PC-3 (cell line): ENCODE results near the gene IKZF5. TPM values are rescaled to one million over a fixed set of nuclear protein-coding genes. Genes with fewer than 3 reads are reported as not detected.

Experiments used
- ATAC-seq: fragments of 200-7000 bp; cut with Tn5 transposase; 2 replicates; pipeline ENCODE4 v1.9.1; 2020; ENCODE audit warnings: mild to moderate bottlenecking, moderate library complexity
- BruUV-seq: library from RNA; stranded (reverse); fragments of 400-500 nt; replicated peaks from 2 replicates; lab custom pipeline; 2021; lab: Mats Ljungman, UMichigan
- CTCF ChIA-PET: fragments of 300-600 bp; sonication (Branson Sonifier 250); formaldehyde crosslinking; loops from one replicate; lab custom pipeline; 2022; ENCODE audit warnings: antibody characterized with exemption; lab: Charles Lee
- POLR2A ChIA-PET: fragments of 300-600 bp; sonication (Branson Sonifier 250); formaldehyde crosslinking; loops from one replicate; lab custom pipeline; 2022; ENCODE audit warnings: antibody characterized with exemption; ENCODE audit not compliant: unreplicated experiment; lab: Charles Lee
- DNase-seq: peaks from one replicate; pipeline ENCODE4 v3.0.0-alpha.2; 2015
- H2AFZ ChIP-seq: fragments of 300-600 bp; sonication (generic); 2 replicates; pipeline ENCODE4 v1.6.0; 2016; ENCODE audit warnings: antibody characterized with exemption, low read length
- H3F3A ChIP-seq: fragments of 300-600 bp; sonication (generic); one replicate; pipeline ENCODE4 v1.6.0; 2017; ENCODE audit warnings: antibody characterized with exemption, low read length, control low read depth, mild to moderate bottlenecking; ENCODE audit not compliant: unreplicated experiment
- H3K27ac ChIP-seq: fragments of 300-600 bp; sonication (generic); 2 replicates; pipeline ENCODE4 v1.5.1; 2016; ENCODE audit warnings: mild to moderate bottlenecking, low read length
- H3K27me3 ChIP-seq: fragments of 300-600 bp; sonication (generic); 2 replicates; pipeline ENCODE4 v1.6.1; 2016; ENCODE audit warnings: low read length, mixed read lengths
- H3K36me3 ChIP-seq: fragments of 300-600 bp; sonication (generic); 2 replicates; pipeline ENCODE4 v1.6.1; 2016; ENCODE audit warnings: low read depth, mixed run types, low read length, mixed read lengths
- H3K4me1 ChIP-seq: fragments of 300-600 bp; sonication (generic); 2 replicates; pipeline ENCODE4 v1.5.1; 2016; ENCODE audit warnings: low read length; ENCODE audit not compliant: insufficient read depth
- H3K4me2 ChIP-seq: fragments of 300-600 bp; sonication (generic); 2 replicates; pipeline ENCODE4 v1.6.0; 2016; ENCODE audit warnings: low read length
- H3K4me3 ChIP-seq: fragments of 300-600 bp; sonication (generic); 2 replicates; pipeline ENCODE4 v1.5.1; 2016; ENCODE audit warnings: mild to moderate bottlenecking, low read length, mixed read lengths
- H3K79me2 ChIP-seq: fragments of 300-600 bp; sonication (generic); 2 replicates; pipeline ENCODE4 v1.6.1; 2017; ENCODE audit warnings: low read length, mixed read lengths
- H3K9ac ChIP-seq: fragments of 300-600 bp; sonication (generic); 2 replicates; pipeline ENCODE4 v1.6.0; 2016; ENCODE audit warnings: mild to moderate bottlenecking, low read length
- H3K9me2 ChIP-seq: fragments of 300-600 bp; sonication (generic); replicated peaks from 2 replicates; pipeline ENCODE4 v1.6.1; 2016; ENCODE audit warnings: mixed run types, low read length, mixed read lengths
- H3K9me3 ChIP-seq: fragments of 300-600 bp; sonication (generic); 2 replicates; pipeline ENCODE4 v1.6.1; 2016; ENCODE audit warnings: low read length, mixed read lengths
- H4K20me1 ChIP-seq: fragments of 300-600 bp; sonication (generic); 2 replicates; pipeline ENCODE4 v1.6.1; 2016; ENCODE audit warnings: low read length, mixed read lengths
- CTCF ChIP-seq: fragments of 300-600 bp; sonication (generic); conservative IDR thresholded peaks from 2 replicates; pipeline ENCODE4 v1.5.1; 2017; ENCODE audit warnings: antibody characterized with exemption, low read depth, mild to moderate bottlenecking, low read length
- EZH2 ChIP-seq: fragments of 300-600 bp; sonication (generic); IDR thresholded peaks from one replicate; pipeline ENCODE4 v1.6.1; 2017; ENCODE audit warnings: antibody characterized with exemption, mild to moderate bottlenecking, low read length; ENCODE audit not compliant: unreplicated experiment
- EZH2phosphoT487 ChIP-seq: fragments of 300-600 bp; sonication (generic); IDR thresholded peaks from 2 replicates; pipeline ENCODE4 v1.6.1; 2018; ENCODE audit warnings: mild to moderate bottlenecking, antibody characterized with exemption, low read length, borderline replicate concordance
- intact Hi-C: fragments of 100-400 bp; cut with micrococcal nuclease; formaldehyde crosslinking; loops from 2 replicates; pipeline ENCODE4 v1.9.0; 2023
- total RNA-seq: library from RNA; depleted of rRNA; stranded (reverse); fragments of >200 nt; gene quantifications from 2 replicates; pipeline ENCODE4 v1.2.3, GENCODE V29; 2014

Gene IKZF5
- total RNA-seq, 1 experiment from 2014 or later = 1.6 TPM

GRCh38 chr10:123011987-123012386, 3.4 kb upstream of the IKZF5 start:
- H3K79me2 ChIP-seq = peaks cover 16% of the 10 kb centered on the region
- peaks cover 5% of the 10 kb centered on the region for H3K4me1 ChIP-seq
- no peaks in the 10 kb centered on the region for H3K9me3 ChIP-seq
- ATAC-seq (no peak), DNase-seq (no peak)
- CTCF ChIA-PET = no interaction called here
- no peak overlapping the region for H3K4me2 ChIP-seq
- POLR2A ChIA-PET = no interaction called here
- no peak overlapping the region for H3K9ac ChIP-seq
- H3K27ac ChIP-seq = no peak overlapping the region
- intact Hi-C loops = no loop called here
- no peak overlapping the region for H3K4me3 ChIP-seq
- H3K36me3 ChIP-seq = no peaks in the 10 kb centered on the region
- TF ChIP-seq EZH2phosphoT487 (no peak), EZH2 (no peak), CTCF (no peak)
- BruUV-seq = no TSS peak
- no peak overlapping the region for H2AFZ ChIP-seq
- H3F3A ChIP-seq = no peaks in the 10 kb centered on the region
- H3K27me3 ChIP-seq = no peaks in the 10 kb centered on the region
- peaks cover 6% of the 10 kb centered on the region; the same call in 1 of the 2 replicates for H4K20me1 ChIP-seq
- no peaks in the 10 kb centered on the region for H3K9me2 ChIP-seq

GRCh38 chr10:123009105-123009820, 668 bp upstream of the IKZF5 start:
- H3K9me2 ChIP-seq = no peaks in the 10 kb centered on the region
- TF ChIP-seq CTCF (no peak), EZH2 (no peak), EZH2phosphoT487 (no peak)
- peak overlapping the region; percentile 99 for H3K4me2 ChIP-seq
- peak overlapping the region; percentile 69 for H3K9ac ChIP-seq
- H3K36me3 ChIP-seq = no peaks in the 10 kb centered on the region
- no peaks in the 10 kb centered on the region for H3K27me3 ChIP-seq
- peak; percentile 27 for ATAC-seq
- peak; percentile 1 for DNase-seq
- H3K4me3 ChIP-seq = peak overlapping the region; percentile 99
- peak overlapping the region; percentile 90 for H2AFZ ChIP-seq
- POLR2A ChIA-PET = no interaction called here
- intact Hi-C loops = loop anchor here (2.0 kb wide), 1 partner anchor 146 kb away; the partner anchor contains the start of gene BUB3
- H3K4me1 ChIP-seq = peaks cover 12% of the 10 kb centered on the region
- peaks cover 8% of the 10 kb centered on the region; the same call in 1 of the 2 replicates for H4K20me1 ChIP-seq
- H3K27ac ChIP-seq = no peak overlapping the region
- BruUV-seq = TSS peak; percentile 40
- H3F3A ChIP-seq = no peaks in the 10 kb centered on the region
- peaks cover 42% of the 10 kb centered on the region for H3K79me2 ChIP-seq
- CTCF ChIA-PET = no interaction called here
- H3K9me3 ChIP-seq = no peaks in the 10 kb centered on the region
